HG03571 (cell line): ENCODE measurements around the gene MPZL2.

Source experiments
- ATAC-seq: cut with Tn5 transposase; IDR thresholded peaks from one replicate; pipeline ENCODE4 v1.9.1; 2021; ENCODE audit not compliant: unreplicated experiment

Gene MPZL2

GRCh38 chr11:118223570-118223969, 40.5 kb downstream of the MPZL2 start:
- ATAC-seq, result no peak

- no peak for ATAC-seq
Observed at GRCh38 chr11:118222437-118222836, 41.7 kb downstream of the MPZL2 start.

- no peak for ATAC-seq
Observed at GRCh38 chr11:118221419-118221818, 42.7 kb downstream of the MPZL2 start.

GRCh38 chr11:118219732-118220131, 44.4 kb downstream of the MPZL2 start:
- ATAC-seq, result no peak

DNA sequence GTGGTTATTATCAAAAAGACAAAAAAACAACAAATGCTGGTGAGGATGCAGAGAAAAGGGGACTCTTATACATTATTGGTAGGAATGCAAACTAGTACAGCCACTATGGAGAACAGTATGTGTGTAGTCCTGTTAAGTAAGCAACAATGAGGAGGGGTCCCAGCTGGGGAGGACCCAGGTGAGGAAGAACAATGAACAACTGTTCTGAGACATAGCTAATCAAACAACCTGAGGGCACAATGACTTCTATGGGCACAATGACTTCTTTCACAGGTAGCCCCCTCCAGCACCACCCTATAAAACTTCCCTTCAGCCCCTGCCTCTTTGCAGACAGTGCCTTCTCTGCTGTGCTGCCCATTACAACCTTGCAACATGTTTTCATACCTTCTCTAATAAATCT, 44.9 kb downstream of the MPZL2 start:
- ATAC-seq, result no peak

DNA sequence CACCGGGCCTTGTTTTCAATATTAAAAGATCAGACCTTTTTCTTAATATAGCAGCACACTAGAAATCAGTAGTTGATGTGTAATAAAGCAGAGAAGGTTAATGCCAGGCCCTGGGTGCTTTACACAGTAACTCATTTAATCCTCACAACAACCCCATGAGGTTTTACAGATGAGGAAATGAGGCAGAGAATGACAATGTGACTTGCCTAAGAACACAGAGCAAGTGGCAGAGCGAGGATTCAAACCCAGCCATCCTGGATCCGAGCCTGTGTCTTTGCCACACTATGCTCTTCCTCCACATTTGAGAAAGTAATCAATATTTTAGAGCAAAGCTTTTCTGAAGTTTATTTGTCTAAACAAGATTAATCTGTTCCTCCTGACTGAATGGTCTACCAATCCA, 46.5 kb downstream of the MPZL2 start:
- no peak for ATAC-seq

DNA sequence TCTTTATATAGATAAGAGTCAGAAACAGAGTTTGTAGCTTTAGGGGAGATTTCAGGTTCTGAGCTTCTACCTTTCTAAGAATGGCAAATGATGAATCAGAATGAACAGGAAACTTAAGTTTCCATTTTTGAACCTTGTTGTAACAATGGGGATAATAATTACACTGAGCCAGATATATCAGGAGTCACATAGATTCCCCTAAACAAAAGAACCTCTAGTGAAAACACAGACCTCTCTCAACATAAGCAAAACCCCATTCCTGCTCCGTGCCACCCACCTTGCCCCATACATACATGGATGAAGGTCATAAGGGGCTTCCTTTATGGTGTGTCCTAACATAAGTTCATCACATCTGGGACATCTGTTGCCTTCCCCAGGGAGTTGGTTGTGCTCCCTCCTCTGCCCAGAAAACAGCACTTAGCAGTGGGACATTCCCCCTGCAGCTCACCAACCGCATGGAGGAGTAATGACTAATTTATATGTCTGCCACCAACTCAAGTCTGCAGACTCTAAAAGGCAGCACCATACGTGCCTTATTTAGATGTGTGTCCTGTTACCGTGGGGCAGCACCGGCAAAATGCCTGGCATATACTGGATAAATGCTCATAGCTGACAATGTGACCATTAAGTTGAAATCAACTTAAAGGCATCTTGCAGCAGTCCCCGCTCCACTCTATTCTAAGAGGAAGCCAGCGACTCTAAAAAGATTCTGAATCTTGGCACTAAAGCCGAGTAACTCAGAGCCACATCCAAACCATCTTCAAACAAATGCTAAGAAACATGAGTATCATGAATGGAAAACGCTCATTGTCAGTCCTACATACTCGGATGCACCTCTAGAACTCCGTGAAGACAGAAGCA, 47.2 kb downstream of the MPZL2 start:
- ATAC-seq, result no peak

DNA sequence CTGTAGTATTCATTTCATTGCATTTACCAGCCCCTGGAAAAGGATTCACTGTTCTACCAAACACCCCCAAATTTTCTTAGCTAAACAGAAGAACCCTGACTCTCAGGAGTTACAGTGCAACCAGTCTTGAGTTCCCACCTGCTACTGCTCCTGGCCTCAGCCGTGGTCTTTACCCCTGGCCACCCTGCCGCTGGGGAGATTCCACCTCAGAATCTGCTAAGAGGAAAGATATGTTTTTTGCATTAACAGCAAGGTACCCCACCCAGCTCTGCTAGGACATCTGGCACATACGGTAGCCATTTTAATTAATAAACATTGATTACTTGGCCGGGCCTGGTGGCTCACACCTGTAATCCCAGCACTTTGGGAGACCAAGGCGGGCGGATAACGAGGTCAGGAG, 48.3 kb downstream of the MPZL2 start:
- no peak for ATAC-seq

DNA sequence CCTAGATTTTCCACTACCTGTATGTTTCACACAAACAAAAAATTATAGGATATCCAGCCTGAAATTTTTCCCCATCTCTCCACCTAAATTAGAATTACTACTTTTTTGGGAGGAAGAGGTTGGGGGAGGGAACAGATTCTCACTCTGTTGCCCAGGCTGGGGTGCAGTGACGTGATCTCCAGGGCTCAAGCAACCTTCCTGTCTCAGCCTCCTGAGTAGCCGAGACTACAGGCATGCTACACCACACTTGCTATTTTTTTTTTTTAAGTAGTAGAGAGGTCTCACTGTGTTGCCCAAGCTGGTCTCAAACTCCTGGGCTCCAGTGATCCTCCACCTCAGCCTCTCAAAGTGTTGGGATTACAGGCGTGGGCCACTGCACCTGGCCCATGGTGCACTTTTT, 48.8 kb downstream of the MPZL2 start:
- no peak for ATAC-seq

- ATAC-seq, result no peak
Observed at GRCh38 chr11:118214210-118214914, 49.7 kb downstream of the MPZL2 start.

DNA sequence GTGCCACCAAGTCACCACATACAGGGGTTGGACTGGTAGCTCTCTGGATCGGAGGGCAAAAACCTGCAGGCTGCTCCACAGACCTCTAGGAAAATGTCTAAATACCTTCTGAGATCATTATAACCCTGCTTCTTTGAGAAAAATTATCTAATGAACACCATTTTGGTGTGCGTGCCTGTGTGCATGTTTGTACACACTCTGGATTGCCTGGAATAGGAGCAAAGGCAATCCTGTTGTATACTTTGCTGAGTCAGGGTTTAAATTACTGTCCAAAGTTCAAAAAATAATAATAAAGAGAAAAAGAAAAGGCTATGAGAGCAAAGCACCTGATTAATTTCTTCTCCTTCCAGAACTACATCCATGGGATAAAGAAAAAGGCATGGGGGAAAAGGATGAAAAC, 50.3 kb downstream of the MPZL2 start:
- no peak for ATAC-seq

DNA sequence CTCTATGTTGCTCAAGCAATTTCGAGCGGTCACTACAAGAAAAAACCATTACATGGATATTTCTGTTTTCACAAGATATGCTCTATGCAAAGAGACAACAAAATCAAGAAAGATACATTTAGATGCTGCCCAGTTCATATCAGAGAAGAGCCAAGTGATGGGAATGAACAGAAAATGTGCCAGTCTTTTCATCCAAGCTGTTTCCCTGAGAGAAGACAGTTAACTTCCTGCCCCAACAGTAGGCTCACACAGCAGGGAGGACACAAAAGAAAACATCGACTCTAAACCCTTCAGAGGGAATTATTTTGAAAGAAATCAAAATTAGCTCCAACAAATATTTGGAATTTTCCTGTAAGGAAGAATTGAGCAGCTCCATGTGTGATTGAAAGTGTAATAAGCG, 50.9 kb downstream of the MPZL2 start:
- no peak for ATAC-seq

DNA sequence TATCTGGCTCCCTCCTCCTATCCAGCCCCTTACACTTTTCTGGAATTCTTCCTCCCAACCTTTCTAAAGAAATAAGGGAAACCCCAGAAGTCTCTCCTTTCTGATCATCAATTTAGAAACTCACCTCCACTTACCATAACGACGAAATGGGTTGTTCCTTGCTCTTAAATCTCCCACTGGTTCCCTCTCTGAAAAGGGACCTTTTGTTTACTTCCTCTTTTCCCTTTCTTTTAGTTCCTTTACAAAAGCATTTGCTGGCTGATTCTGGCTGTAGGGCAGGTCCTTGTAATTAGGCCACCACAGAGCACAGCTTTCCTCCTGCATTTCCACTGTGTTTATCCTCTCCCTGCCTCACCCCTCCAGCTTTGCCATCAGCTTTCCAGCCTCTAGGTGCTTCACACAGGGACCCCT, 51.3 kb downstream of the MPZL2 start:
- ATAC-seq, result no peak

DNA sequence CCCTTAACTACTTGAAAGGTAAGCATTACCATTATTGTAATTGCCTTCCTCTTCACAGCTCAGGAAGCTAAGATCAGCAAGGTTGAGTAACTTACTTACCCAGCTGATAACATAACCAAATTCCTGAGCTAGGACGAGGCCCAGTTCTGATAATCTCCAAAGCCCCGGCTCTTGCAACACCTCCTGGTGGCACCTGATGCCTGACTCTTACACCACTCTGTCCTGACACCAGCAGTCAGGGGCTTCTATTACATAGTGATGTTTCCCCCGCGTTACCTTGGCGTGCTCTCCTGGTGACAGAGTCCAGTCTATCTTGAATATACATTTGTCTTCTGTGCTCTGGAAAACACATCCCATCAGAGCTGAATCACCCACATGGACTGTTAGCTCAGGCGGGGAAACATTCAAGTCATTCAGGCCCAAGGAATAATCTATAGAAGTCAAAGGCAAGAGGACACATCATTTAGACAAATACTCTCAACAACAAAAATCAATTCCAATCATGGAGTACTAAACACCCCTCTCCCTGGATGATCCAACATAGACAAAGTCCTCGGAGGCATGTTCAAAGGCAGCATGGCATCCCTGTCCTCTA, 51.9 kb downstream of the MPZL2 start:
- ATAC-seq, result no peak

DNA sequence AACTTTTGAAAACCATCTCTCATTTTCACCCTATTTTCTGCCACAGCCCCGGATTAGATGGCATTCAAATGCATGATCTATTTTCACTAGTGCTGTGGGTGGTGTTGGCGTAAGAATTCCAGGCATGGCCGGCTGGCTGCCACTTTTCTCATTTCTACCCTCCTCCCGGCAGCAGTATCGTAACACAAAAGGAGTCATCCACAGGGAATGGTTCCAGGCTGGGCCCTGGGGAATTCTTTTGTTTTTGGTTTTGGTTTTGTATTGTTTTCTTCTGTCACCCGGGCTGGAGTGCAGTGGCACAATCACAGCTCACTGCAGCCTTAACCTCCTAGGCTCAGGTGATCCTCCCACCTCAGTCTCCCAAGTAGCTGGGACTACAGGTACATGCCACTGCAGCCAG, 53.1 kb downstream of the MPZL2 start:
- no peak for ATAC-seq

GRCh38 chr11:118210323-118210722, 53.8 kb downstream of the MPZL2 start:
- no peak for ATAC-seq

DNA sequence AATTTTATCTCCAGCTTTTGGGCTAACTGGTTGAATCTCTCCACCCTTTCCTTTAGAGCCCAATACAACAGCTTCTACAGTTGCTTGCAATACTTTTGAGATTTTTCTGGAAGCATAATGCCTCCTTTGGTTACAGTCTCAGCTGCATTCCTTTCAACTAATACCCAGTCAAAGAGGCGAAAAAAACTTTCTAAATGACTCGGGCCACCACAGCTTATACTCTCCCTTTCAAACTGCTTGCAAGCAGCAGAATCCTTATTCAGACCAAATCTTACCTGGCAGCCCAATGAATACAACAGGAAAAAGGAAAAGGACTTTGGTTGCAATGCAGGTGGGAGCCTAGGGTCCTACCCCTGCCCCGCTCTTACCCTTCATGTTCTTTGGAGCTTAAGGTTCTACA, 55.1 kb downstream of the MPZL2 start:
- ATAC-seq, result no peak

GRCh38 chr11:118207079-118207478, 57.0 kb downstream of the MPZL2 start:
- ATAC-seq, result no peak

- no peak for ATAC-seq
Observed at GRCh38 chr11:118206391-118207031, 57.6 kb downstream of the MPZL2 start.

- ATAC-seq, result no peak
Observed at GRCh38 chr11:118205606-118206378, 58.3 kb downstream of the MPZL2 start.
